ENCODE data around the gene SFR1.

- TF ChIP-seq EZH2 (IDR thresholded peaks at IDR 0.05; ENCODE audit: low read length) (no peak), CTCF (optimal IDR thresholded peaks at IDR 0.05 in 1 of 3, IDR thresholded peaks at IDR 0.05 in 1 of 3, conservative IDR thresholded peaks at IDR 0.05 in 1 of 3; ENCODE audit: extremely low read depth in 1 of 3, insufficient read depth in 2 of 3, low read length in 3 of 3) (no peak)
Observed at GRCh38 chr10:104092749-104093148, 29.2 kb upstream of the SFR1 start.
